GM18867 (cell line): Measurements from ENCODE around the gene PLA2G4E.

Source experiments
- ATAC-seq: cut with Tn5 transposase; IDR thresholded peaks from one replicate; pipeline ENCODE4 v1.9.1; 2021; ENCODE audit warnings: mild to moderate bottlenecking, moderate library complexity; ENCODE audit not compliant: unreplicated experiment

Gene PLA2G4E

DNA sequence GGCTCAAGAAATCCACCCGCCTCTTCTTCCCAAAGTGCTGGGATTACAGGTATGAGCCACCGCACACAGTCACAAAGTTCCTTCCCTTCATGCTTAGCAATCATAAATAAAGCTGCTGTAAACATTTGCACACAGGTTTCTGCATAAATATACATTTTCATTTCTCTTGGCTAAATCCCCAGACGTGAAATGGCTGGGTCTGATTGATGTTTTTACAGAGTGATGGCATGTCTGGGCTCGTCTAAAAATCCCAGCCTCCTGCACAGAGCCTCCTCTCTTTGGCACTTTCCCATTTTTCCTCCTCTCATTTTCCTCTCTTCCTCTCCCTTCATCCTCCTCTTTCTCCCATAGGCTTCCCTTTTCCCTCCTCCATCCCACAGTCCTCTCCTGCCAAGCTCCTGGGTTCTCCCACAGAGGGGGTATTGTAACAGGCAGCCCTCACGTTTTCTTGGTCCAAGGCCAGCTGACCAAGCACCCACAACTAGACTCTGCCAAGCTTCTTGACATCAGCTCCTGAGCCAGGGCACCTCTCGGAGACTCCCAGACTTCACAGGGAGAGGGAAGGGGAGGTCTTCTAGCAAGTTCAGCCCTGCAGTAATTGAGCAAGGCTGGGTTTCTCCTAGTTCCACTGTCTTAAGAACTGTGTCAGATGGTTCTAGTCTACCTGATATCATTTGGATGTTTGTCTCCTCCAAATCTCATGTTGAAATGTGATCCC is 10.5 kb upstream of the PLA2G4E start:
- no peak for ATAC-seq

DNA sequence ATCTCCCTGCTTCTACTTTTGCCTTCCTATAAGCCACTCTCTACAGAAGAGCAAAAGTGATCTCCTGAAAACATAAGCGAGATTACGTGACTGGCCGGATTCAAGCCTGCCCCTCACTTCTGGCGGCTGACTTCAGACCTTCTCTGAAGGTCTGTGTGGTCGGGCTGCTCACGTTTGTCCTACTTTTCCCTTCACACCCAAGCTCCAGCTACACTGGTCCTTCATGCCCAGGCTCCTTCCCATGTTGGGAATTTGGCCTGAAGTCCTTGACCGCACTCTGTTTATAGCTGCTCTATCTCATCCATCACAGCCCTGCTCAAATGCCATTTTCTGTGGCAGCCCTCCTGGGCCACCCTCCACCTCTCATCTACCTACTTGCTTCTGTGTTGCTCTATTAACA is 6.7 kb upstream of the PLA2G4E start:
- no peak for ATAC-seq

DNA sequence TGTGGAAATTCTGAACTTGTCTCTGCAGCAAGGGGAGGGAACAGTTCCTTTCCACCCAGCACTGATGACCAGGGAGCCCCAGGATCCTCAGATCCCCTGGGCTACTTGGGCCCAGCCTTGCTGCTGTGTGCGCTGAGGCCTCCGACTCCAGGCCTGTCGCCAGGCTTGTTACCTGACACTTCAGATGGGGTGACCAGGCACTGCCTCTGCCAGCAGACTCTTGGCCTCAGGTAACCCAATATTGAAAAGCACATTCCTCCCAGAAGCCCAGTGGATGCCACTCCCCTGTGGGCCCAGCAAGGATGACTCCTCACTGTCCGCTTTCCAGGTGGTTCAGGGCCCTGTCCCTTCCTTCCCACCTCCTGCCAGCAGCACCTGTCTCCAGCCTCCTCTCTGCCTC is 3.5 kb upstream of the PLA2G4E start:
- ATAC-seq: no peak

DNA sequence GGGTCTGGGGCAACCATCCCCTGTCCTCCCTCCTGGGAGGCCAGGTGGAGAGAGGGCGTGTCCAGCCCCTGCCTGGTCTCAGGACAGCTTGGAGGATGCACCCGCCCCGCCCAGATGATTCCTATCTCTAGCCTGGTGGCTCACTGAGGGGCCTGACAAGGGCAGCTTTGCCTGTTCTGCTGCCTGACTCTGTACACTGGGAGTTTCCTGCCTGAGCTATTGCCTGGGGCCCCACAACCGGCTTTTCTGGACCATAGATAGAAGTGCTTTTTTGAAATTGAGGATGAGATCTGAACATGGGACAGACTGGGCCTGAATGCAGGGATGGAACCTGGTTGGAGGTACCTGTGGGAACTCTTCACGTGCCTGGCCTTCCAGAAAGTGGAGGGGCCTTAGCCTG is 751 bp upstream of the PLA2G4E start:
- no peak for ATAC-seq

DNA sequence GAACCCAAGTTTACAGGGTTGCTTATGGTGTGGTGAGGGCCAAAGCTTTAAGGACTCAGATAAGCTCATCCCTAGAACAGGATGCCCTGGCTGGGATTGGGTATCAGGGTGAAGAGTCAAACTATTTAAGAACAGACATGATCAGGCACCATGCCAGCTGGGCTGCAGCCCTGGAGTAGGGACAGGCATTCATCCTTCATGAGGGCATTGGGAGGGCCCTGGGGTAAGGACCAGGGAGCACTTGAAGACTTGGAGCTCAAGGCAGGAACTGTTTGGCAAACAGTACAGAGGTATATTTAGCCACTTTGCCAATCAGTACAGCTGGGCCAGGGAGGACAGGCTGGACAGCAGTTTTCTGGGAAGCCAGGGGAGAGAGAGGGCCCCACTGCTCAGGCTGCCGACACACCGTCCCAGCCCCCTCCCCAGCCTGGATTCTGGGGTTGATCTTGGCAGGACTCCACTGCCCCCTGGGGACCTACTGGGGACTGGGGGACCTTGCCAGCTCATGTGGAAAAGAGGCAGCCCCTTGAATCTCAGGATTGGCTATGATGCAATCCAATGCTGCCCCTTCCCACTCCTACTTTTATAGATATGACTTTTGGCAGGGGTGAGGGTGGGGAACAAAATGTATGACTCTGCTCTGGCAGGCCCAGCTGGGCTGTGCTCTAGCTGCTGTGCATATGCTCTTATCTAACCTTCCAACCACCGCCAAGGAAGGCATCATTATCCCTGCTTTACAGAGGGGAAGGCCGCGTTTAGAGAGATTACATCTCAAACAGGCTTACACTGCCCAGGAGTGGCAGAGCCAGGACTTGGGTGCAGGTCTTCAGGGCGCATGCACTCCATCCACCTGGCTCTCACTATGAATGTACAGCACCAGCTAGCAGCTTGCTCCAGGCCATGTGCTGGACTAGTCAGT is 2.3 kb downstream of the PLA2G4E start:
- no peak for ATAC-seq

DNA sequence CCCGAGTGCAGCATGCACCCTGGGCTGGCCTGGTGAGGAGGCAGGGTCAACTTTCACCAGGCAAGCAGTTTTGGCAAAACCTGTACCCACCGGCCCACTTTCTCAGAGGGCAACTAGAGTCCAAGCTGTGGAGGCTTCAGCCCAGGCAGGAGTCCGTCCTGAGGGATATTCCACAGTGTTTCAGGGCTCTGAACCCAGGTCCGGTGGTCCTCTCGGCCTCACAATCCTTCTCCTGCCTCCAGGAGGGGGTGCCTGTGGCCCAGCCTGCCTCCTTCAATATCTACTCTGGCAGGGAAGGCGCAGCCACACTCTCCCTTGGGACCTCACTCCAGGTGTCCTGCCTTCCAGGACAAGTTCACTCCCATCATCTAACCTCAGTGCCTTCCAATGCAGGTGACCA is 3.9 kb downstream of the PLA2G4E start:
- ATAC-seq: no peak

DNA sequence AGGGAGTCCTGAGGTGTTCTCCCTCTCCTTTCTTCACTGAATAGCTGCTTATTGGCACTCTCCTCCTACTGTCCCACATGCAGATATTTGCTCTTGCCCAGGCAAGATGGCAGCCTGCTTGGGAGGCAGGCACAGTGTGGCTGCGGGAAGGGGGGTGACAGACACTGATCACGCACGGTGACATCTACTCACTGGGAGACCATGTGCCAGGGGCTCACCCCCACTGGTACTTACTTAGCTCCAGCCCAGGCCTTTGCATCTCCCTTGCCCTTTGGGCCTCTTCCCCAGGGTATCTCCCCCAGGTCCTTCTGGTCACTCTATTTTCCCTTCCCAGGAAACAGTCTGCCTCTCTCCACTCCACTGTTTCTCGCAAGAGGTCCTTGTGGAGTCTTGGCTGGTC is 6.4 kb downstream of the PLA2G4E start:
- ATAC-seq: no peak

DNA sequence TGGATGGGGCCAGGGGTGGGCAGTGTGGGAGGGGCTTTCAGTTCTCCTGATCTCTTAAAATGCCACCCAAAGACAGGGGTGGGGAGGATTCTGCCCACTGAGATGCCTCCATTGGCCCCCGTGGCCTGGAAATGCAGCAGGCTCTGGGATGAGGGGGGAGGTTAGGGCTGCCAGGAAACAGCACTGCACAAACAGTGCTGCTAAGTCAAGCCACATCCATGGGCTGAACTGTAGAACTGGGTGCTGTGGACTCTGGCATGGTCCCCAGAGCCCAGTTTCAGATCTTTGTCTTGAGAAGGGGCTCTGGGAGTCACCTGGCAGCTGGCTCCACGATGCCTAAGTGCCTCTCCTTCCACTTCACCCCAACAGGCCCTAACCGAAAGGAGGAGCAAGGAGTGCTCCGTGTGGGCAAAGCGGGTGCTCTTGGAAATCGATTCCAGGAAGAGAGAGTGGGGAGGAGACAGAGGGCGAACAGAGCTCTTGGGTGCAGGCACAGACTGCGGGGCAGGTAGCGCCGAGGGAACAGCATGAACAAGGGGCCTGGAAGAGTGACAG is 7.8 kb downstream of the PLA2G4E start:
- ATAC-seq: no peak

DNA sequence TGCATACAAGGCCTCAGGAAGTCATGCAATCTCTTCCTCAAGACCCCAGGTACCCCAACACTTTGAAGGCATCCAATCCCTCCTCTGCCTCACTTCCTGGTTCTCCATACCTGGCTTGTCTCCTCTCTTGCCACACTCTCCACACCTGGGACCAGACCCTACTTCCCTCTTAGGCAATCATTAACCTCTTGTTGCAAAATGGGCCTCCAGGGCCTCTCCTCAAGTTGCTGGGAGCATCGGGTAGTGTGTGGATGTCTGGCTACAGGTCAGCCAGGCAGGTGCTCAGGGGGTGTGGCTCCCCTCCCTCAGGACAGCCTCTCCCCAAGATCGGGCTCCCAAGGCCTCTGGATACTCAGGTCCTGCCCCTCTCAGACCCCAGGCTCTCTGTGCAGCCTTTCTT is 8.6 kb downstream of the PLA2G4E start:
- ATAC-seq: no peak

DNA sequence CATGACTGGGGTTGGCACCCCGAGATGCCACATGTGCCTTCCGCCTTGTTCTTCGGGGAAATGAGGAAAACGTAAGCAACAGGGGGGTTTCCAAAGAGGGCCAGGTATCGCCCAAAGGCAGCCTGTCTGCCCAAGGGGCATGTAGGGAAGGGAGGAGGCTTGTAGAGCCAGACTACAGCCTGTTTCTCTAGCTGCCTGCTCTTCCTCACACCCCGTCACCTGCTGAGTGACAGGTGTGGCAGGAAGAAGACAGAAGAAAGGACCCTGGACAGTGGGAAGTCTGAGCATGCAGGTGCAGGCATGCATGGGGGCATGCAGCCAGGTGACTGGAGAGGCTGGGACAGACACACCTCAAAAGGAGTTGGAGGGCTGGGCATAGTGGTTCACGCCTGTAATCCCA is 9.8 kb downstream of the PLA2G4E start:
- ATAC-seq: no peak

DNA sequence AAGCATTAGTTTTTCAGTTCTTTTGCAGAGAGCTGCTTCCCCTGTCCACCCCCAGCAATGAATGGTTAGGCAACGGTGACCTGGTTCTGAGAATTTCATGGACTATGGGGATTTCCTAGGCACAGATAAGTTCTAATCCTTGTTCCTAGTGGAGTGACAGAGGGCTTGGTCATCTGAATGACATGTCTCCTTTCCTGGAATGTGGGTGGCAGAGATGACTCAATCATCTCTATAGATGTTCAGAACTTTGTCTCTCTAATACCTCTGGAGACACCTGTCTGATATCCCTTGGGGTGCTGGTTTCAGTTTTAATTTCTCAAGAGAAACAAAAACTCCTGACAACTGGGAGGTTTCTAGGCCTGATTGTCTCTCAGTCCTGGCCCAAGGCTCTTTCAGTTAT is 10.4 kb downstream of the PLA2G4E start:
- ATAC-seq: no peak

DNA sequence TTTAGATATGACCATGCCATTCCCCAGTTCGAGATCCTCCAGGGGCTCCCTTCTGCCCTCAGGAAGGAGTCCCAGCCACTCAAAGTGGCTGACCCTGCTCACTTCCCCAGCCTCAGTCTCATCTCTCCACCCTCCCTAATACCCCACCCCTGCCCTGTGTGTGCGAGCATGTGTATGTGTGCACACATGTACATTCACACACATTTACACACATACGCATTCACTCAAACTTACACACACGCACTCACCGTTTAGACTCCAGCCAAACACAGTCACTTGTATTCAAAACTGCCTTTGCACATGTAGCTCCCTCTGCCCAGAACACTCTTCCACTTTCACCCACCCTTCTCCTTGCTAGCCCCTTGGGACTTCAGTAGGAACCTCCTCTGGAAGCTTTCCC is 11.4 kb downstream of the PLA2G4E start:
- ATAC-seq: no peak

DNA sequence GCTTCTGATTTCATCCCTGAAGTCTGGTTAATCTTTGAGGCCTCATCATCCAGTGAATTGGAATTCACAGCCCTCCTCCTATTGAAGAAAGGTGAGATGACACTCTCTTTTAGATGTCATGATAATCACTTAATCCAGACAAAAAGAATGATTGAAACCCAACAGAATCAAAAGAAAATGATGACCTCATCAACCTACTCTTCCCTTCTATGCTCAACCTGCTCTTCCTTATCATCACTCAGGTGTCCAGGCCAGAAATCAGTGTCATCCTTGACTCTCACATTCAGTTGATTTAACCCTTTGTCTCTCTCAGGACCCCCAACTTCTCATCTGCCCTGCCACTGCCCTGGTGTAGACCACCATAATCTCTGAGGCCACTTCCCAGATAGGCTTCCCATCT is 11.8 kb downstream of the PLA2G4E start:
- ATAC-seq: no peak

DNA sequence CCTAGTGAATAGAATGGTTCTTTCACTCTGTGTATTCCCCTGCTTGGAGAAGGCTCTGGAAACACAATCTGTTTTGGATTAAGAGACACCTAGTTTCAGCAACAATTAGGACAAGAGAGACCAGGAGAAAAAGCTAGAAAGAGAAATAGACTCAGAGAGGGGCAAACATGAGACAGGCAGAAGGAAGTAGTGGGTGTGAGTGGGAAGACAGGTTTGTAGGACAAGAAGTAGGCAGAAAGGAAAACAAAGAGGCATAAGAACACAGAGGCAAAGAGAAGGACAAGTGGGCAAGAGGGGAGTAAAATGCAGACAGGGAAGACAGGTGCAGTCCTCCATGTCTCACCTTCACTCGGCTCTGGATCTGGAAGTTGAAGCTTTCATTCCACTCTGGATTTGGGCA is 13.5 kb downstream of the PLA2G4E start:
- ATAC-seq: no peak

DNA sequence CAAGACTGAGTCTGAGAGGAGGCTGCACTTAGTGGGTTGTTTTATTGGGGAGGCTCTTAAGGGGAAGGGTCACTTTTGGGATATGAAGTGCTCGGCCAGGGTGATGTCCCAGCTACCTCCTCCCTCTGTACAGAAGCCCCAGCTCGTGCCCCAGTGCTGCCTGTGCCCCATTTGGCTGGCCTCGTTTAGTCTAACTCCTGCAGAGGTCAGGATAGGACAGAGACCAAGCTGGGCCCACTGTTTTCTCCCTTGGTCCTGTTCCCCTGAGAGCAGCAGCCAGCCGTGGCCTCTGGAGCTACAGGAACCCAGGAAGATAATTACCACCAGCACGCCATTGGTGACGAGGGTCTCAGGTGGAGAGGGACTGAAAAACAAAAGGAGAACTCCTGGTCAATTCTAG is 18.5 kb downstream of the PLA2G4E start:
- no peak for ATAC-seq

DNA sequence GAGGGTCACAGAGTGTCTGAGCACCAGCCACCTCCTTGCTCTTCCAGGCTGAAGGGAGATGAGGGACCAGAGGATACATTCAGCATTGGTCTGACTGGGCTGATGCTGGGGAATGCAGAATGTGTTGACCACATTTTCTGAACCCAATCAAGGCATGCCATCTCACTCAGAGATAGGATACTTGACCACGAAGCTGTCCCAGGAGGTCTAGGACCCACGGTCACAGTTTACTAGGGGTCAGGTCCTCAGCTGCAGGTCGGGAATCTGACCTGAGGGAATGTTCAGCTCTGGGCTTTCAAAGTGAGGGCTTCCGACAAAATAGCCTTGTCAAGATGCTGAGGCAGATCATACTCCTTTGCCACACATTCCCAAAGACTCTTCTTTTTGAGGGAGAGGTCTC is 19.6 kb downstream of the PLA2G4E start:
- ATAC-seq: no peak

DNA sequence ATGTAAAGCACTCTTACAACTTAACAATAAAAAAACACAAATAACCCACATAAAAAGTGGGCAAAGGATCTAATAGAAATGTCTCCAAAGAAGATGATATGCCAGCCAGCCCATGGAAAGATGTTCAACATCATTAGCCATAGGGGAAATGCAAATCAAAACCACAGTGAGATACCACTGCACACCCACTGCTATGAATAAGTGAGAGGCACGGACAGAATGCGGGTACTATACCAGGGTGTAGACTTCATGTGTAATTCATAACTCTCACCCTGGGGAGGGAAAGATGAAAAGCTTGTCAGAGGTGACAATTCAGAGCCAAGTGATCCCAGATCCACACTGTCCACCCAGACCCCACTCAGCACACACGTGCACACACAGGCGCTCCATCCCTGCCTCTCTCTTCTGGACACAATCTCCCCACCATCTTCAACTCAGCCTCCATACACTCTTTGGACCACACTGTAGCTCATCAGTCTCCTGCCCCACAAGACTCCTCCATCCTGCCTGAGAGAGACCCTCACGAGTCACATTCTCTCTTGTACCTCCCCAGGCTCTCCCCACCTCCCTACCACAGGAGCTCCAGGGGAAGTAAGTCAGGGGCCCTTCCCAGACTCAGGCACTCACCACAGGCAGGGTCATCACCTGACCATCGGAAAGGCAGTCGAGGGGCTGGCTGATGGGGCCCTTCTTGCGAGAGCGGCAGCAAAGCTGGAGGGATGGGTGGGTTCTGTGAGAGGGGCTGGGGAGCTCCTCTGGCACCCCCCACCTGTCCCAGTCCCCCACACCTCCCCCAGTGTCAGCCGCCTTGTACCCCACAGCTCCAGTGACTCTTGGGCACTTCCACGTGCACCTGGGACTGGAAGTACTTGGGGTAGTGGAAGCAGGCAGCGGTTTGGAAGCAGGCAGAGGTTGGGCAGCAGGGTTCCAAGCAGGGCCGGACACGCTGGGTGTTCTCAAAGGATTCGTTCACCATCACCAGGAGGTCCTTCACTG is 21.3 kb downstream of the PLA2G4E start:
- ATAC-seq: no peak

DNA sequence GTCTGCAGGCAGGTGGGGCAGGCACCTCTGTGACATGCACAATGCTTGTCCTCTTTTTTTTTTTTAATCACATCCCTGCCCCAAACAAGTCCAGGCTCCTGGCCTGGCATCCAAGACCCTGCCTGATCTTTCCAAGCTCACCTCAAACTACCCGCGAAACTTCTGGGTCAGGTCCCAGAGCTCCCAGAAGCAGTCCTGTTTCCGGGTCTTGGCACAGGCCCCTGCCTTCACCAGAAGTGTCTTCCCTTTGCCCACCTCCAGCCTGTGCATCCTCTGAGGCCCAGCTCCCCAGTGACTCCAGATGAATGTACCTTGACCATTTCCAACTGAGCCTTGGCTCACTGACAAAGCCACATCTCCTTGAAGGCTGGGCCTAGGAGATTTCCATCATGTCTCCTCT is 23.0 kb downstream of the PLA2G4E start:
- ATAC-seq: no peak

DNA sequence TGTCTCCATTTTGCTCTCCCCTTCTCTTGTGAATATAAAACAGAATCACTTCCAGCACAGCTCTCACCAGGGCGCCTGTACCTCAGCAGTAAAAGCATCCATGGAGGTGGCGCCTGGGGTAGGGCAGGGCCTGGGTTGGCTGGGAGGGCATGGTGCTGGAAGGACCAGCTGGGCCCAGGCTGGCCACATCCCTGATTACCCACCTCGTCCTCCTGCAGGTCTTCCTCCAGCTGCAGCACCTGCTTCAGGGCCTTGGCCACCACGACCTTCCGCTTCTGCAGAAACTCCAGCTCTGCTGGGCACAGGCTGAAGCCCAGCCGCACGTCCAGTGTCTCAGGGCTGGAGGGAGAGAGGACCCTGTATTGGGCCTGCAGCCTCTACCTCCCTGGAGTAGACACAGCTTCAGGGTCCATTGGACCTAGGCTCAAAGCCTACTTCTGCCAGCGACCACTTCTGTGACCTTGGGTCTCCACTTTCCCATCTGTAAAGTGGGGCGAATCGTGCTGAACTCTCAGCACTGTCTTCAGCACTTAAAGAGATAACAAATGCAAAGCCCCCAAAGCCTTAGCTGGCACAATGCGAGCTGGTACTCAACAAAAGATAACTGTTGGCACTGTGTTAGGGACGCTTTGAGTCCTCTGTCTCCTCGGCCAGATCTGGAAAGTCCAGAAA is 23.8 kb downstream of the PLA2G4E start:
- ATAC-seq: no peak

DNA sequence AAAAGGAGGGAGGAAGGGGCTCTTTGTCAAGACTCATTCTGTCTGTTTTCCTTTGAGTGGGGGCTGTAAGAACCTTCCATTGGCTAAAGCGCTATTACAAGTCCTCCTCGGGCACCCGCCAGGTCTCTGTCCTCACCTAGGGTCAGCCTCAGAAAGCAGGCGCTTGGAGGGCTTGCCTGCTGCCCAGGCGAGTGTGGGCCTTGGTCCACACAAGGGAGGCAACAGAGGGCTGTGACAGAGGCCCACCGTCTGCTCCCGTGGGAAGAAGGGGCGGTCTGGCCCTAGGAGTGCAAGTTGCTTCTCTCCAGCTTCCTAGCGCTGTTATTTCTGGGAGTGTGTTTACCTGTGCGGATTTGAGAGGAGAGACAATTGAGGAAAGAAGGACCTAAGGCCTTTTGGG is 24.5 kb downstream of the PLA2G4E start:
- ATAC-seq: no peak
